DMS53 treated with DMSO at 0.1 percent for 48 hours (cell line): Measurements from ENCODE around the gene PLEKHD1.

Experiments
- DNase-seq: peaks from one replicate; lab custom pipeline; 2025; ENCODE audit not compliant: unreplicated experiment; lab: John Stamatoyannopoulos, UW

Gene PLEKHD1

DNA sequence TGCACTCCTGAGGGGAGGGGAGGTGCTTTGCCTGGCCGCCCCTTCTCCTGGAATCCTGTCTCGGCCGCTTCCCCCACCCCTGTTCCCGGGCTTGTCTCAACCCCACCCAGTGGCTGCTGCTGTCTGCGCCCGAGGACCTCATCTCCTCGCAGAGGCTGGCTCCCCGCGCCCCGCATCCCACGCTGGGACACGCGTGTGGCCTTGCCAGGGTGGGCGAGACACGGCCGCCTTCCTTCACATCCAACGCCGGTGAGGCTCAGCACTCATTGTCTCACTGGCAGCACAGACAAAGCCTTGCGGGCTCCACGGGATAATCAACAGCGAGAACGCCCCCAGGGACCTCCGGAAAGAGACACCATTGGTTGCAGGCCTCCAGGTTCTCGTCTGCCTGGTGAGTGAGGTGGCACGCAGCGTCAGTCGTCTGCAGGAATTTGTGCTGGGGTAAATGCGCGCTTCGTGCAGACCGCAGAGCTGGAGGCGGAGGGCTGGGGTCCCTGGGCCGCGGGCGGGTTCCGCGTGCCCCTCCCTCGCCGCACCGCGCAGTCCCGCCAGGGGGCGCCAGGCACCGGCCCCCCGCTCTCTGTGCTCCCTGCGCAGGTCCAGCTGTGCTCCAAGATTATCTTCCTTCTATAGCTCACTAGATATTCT, 63.3 kb downstream of the PLEKHD1 start:
- DNase-seq = no peak

DNA sequence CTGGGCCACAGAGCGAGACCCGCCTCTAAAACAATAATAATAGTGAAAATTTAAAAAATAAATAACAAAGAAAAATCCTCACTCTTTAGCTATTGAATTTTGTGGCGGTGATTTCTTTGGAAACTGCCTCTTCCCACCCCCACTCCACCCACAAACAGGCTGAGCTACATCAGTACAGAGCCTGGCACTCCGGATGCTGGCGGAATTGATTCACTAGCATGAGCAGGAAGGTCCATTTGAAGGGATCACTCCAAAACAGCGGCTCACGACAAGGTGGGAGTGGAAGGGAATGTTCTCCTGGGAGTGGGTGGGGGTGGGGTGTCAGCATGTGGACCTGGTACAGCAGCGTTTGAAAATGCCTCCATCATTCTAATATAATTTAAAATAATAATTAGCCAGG, 64.0 kb downstream of the PLEKHD1 start:
- DNase-seq = no peak

DNA sequence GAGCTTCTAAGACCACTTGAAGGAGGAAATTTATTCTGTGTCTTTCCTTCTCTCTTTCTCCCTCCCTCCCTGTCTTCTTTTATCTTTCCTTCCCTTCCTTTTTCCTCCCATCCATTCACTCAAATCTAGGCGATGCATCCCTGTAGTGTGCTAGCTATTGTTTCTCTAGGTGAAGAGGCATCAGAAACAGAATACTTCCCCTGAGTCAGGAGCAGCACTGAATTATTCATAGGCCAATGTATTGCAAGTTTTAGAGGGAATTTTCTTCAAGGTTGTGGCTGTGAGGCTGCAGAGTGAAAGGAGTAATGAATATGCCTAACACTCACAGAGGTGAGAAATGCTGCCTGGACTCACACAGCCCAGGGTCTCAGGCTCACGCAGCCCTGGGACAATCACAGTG, 67.0 kb downstream of the PLEKHD1 start:
- DNase-seq = no peak

DNA sequence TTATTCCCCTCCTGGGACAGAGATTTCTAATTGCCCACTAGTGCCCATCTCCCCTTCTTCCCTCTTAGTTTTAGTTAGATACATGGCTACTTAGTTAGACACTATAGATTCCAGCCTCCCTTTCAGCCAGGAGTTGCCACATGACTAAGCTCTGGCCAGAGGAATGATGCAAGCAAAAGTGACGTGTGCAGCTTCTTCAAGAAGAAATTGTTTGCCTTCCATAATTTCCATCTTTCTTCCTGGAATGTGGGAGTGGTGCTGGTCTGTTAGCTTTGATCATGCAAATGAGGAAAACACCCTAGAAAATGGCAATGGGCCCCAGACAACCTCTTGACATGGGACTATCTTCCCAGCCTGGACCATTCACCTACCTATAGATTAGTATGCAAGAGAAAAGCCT, 68.7 kb downstream of the PLEKHD1 start:
- DNase-seq = no peak

DNA sequence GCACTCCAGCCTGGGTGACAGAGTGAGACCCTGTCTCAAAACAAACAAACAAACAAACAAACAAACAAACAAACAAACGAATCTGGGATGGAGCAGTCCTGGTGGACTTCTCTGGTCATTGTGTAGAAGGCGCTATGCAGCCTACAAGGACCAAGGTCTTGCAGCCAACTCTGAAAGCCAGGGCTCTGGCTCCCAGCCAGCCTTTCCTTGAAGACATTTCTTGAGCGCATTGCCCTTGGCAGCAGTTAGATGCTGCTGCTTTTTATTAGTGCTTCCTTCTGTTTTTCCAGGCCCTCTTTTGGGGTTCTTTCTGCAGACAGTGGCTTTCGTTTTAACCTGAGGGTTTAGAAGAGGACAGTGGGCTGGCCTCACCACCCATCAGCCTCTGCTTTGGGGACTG, 70.0 kb downstream of the PLEKHD1 start:
- no peak for DNase-seq

DNA sequence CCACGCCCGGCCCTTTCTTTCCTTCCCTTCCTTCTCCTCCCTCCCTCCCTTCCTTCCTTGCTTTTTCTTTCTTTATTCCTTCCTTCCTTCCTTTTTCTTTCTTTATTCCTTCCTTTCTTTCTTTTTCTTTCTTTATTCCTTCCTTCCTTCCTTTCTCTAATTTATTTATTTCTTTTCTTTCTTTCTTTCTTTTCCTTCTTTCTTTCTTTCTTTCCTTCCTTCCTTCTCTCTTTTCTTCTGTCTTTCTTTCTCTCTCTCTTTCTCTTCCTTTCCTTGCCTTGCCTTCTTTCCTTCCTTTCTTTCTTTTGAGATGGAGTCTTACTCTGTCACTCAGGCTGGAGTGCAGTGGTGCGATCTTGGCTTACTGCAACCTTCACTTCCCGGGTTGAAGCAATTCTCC, 74.2 kb downstream of the PLEKHD1 start:
- DNase-seq = no peak

DNA sequence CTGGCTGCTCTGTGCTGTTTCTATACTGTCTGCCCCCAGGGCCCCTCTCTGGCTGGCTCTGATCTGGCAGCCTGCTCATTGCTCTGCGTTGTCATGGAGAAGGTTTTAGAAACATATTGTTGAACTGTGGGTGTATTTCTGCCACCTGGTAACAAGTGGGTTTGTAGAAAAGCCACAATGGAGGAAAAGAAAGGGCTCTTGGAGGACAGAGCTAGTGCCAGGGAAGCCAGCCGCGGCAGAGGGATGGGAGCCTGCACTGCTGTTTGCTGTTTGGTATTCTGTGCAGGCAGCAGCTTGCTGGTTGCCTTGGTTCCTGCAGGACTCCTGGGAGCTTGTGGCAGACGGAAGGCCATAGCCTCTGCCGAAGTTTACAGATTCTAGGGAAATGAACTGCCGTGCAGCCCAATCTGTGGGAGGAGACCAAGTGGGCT, 75.1 kb downstream of the PLEKHD1 start:
- no peak for DNase-seq

DNA sequence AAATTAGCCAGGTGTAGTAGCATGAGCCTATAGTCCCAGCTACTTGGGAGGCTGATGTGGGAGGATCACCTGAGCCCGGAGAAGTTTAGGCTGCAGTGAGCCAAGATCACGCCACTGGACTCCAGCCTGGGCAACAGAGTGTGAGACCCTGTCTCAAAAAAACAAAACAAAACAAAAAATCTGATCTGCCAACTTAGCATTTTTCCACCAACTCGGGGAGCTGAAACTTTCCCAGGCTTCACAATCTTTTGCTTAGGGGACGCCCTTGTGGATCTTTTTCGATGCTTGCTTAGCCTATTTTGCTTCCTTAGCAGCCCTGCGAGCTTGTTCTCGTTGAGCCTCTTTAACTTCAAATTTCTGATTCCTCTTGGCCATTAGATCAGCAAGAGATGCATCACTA, 76.3 kb downstream of the PLEKHD1 start:
- DNase-seq = no peak

DNA sequence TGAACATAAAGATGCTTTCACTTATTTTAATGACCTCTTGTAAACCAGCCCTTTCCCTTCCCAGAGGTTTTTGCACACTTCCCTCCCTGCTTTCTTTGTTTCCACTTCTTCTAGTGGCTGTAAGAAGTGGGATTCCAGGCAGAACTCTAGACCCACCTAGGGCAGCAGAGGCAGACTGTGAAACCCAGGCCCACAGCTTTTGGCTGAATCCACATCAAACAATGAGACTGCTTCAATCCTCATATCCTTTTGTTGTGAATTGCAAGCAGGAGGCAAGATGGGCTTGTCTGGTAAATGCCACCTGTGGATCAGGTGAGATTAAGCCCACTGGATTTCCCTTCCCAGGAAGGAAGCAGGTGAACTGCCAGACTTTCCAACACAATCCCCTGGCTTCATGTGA, 77.4 kb downstream of the PLEKHD1 start:
- no peak for DNase-seq

DNA sequence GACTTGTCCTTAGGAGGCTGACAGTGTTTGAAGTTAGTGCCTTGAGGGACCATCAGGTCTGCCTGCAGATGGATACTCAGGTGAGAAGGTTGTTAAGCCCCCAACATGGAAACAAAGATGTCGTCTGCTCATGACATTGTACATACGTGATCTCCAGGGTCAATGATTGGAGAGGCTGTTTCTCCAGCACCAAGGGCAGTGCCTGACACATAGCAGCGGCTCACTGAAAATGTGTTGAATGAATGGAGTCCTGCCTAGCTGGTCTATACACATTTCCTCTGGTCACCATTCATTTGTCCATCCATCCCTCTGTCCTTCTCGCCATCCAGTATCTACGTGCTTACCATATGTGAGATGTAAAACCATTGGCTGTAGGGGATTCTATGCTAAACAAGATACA, 83.0 kb downstream of the PLEKHD1 start:
- DNase-seq = no peak

DNA sequence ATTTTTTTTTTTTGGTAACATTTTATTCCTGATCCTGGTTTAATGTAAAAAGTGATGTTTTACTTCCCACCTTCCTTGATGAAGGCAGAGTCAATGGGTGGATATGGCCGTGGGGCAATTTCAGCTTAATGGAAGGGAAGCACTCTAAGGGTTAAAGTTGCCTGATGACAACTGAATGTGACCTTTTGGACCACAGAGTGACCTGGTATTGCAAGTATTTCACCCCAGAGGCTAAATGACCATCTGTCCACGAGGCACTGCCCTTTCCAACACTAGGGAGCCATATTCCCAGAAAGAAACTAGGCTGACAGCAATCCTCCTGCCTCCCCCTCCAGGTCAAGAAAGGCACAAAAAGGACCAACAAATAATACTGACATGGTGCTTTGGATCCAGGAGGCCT, 85.3 kb downstream of the PLEKHD1 start:
- no peak for DNase-seq

DNA sequence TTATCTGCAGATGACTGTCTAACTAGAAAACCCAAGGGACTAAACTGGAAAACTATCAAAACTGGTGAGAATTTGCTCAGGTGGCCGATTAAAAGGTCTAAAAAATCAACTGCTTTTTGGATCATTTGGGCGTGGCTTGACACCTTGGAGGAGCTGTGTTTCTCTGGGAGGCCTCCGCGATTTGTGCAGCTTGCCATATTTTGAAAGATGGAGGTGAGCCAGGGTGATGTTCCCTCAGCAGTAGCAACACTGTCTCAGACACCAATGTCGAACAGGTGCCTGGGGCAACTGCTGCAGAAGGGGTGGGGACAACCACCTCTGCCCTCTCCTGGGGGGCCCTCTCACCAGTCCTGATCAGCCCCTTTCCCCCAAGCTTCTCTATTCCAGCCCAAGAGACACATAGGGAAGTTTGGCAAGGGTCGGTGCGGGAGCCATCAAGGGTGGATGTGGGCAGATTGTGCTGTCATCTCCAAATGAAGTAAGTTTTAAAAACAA, 86.4 kb downstream of the PLEKHD1 start:
- no peak for DNase-seq

DNA sequence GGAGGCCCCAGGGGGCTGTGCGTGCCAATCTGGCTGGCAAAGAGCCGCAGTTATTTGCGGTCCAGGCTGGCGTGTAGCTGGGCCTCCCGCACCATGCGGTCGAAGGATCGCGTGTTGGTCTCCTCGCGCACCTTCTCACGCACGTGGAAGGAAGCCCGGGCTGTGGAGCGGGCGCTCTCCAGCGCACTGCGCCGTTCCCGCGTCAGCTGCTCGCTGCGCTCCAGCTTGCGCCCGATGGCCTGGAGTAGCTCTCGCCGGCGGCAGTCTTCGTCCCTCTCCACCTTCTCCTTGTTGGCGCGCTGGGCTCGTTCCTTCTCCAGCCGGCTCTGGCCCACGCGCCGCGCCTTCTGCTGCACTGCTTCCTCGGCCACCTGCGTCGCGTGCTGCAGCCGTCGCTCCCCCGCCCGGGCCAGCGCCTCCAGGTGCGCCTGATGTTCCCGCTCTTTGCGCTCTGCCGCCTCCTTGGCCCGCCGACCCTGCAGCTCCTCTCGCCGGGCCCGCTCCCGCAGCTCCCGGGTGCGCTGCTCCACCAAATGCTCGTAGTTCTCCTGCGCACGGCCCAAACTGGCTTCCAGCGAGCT, 87.0 kb downstream of the PLEKHD1 start:
- peak; percentile 45 for DNase-seq

DNA sequence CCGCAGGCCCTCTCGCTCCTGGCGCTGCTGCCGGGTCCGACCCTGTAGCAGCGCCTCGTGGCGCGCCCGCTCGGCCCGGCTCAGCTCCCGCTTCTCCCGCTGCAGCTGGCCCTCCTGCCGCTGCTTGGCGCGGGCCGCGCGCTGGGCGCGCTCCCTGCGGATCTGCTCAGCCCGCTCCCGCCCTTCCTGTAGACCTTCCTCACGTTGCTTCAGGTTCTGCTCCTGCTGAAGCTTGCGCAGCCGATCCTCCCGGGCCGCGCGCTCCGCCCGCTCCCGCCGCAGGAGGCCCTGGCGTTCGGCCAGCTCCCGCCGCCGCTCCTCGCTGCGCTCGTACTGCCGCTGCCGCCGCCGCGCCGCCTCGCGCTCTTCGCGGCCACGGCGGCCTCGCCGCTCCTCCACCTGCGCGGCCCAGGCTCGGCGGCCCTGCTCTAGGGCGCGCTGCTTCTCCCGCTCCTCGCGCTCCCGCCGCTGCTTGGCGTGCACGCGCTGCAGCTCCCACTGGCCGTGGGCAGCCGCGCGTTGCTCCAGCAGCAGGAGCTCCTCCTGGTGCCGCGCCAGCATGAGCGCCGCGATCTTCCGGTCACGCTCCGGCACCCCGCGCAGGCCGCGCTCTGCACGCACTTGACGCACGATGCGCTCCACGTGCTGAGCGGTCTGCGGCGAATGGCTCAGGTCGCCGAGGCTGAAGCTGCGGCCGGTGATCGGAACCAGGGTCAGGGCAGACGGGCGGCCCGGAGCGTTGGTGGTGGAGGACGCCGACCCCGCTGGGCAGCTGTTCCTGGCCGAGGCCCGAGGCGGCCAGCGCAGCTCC, 87.7 kb downstream of the PLEKHD1 start:
- peak; percentile 55 for DNase-seq

DNA sequence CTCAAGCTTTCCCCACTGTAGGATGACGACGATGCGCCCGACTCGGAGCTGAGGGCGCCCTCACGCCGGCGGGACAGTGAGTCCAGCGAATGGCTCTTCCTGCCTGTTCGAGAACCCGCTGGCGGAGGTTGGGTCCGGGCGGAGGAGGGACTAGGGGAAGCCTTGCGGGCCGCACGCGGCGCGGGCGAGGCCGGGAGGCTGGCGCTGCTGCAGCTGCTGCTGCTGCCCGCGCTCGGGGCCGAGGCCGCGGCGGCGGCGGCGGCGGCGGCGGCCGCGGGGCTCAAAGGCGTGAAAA, 88.3 kb downstream of the PLEKHD1 start:
- no peak for DNase-seq

DNA sequence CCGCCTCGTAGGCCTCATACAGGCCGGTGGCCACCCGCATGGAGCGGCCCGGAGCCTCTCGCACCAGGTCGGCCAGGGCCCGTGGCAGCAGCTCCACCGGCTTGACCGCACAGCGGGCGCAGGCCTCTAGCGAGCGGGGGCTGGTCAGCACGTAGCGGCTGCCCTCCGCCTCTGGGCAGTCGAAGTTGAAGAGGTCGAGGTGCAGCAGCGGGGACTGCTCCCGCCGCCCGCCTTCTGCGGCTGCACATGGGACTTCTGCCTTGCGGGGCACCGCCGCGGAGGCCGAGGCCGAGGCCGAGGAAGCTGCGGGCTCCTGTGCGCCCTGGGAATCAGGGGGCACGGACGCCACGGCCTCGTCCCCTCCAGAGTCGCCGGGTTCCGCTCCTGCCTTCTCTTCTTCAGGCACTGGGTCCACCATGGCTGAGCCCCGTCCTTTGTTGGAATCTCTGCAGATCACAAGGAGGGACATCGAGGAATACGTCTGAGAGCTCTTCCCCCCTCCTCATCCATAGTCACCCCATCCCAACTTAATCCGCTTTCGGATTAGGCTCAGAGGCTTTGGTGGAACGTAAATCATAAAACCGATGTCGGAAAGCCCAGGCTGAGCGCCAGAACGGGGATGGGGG, 88.8 kb downstream of the PLEKHD1 start:
- no peak for DNase-seq

DNA sequence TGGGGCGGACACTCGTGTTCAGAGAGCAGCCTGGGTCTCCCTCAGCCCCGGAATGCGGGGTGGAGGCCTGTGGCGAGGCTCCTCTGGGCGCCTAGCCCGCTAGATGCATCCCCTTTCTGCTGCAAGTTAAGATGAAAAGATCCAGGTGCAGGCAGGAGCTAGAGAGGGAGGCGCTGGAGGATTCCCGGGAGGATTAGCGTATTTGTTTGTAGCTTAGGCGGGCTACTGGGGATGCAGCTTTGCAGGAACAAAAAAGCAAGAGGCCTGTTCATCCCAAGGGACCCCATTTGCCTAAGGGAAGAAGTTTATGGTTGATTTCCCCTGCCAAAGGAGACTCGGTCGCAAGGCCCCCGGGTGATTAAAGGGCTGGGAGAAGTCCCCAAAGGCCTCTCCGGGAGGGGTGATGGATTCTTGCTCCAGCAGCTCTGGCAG, 89.3 kb downstream of the PLEKHD1 start:
- DNase-seq = peak; percentile 23

DNA sequence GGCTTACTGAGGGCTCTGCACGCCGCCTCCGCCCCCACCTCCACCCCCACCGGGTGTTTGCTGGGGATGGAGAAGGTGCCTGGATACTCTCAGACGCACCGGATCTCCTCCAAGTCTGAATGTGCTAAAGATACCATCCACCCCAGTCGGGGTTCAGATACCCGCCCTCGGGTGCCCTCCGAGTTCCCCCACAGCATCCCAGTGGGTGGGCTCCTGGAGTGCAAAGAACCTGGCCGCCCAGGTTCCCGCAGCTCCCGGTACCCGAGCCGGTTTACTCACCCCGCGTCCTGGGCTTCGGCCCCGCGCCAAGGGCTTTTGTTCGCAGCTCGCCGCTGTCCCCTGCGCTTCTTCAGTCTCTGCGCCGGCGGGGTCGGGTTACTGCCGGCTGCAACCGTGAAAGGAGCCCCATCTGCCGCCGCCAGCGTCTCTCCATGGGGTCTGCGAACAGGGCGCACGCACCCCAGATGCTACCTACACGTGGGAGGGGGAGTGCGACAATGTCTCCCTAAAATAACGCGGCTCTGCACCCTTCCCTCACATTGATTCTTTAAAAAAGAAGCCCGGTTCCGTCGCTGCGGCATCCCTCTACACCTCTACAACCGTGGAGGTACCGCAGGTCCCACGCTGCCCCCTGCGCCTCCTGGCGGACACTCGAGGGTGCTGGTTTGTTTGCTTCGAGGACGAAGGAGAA, 89.9 kb downstream of the PLEKHD1 start, which contains the start of gene CCDC177:
Gene CCDC177 (minus strand): TSS at position 609 of the 691 bp plus-strand sequence. CDS start 1,249 bp downstream, outside the sequence.
- DNase-seq = peak; percentile 61

DNA sequence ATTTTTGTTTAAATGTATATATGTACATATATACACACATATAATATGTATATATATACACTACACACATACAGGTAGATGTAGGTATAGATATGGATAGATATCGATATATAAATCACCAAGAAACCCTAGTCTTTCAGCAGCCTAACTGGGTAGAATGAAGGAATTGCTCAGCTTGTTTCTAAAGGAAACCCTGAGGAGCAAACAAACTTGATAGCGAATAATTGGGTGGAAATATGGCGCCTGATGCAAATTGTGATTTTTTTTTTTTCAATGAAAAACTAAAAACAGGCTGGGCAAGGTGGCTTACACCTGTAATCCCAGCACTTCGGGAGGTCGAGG, 90.4 kb downstream of the PLEKHD1 start:
- DNase-seq = no peak

DNA sequence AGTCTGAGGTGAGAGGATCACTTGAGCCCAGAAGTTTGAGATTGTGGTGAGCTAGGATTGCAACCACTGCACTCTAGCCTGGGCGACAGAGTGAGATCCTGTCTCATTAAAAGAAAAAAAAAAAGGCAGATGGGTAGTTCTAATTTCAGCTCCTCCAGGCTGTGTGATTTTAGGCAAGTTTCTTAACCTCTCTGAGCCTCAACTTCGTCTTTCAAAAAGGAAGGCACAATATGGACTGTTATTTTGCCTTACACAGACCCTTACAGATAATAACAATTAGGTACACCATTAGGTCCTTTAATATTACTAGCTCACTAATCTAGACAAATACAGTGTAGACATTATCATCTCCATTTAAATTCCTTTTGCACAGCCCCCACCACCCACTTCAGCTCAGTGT, 94.9 kb downstream of the PLEKHD1 start:
- no peak for DNase-seq

DNA sequence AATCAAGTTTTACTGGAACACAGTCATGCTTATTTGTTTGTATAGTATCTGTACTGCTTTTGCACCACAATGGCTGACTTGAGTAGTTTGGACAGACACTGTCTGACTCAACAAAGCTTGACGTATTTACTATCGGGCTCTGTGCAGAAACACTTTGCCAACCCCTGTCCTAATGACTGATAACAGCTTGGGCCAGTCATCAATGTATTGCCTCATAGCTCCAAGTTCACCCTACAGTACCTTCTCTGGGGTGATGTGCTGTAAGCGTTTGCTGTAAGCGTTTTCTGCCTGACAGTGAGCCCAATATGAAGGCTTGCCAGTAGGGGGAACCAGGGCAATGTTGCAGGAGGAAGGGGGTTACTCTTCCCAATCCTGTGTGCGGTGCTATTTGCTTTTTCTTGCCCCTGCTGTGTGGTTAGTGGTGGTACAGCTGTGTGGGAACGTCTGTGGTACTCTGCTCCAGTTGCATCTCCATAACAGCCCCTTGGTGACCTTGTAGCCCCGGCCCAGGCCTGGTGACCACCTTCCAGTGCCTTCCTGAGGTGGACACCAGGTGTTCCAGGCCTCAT, 95.6 kb downstream of the PLEKHD1 start:
- DNase-seq = no peak
